Measurements from ENCODE around the gene NGLY1.

- no peak for TF ChIP-seq SUZ12 (IDR thresholded peaks at IDR 0.05; ENCODE audit: low read length)
- no peak for TF ChIP-seq CTCF (IDR thresholded peaks at IDR 0.05; ENCODE audit: control extremely low read depth in 1 of 3, insufficient read depth in 1 of 3, low read depth in 1 of 3, low read length in 3 of 3)
- no peak for TF ChIP-seq SP1 (IDR thresholded peaks at IDR 0.05; ENCODE audit: low read depth, low read length)
- no peak for TF ChIP-seq EP300 (IDR thresholded peaks at IDR 0.05; ENCODE audit: borderline replicate concordance in 1 of 2, low read depth in 2 of 2, low read length in 2 of 2)
- TF ChIP-seq, protein P1, sequence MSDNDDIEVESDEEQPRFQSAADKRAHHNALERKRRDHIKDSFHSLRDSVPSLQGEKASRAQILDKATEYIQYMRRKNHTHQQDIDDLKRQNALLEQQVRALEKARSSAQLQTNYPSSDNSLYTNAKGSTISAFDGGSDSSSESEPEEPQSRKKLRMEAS (IDR thresholded peaks at IDR 0.05) = no peak
- TF ChIP-seq EZH2 (IDR thresholded peaks at IDR 0.05; ENCODE audit: low read depth, low read length, severe bottlenecking) = no peak
- no peak for TF ChIP-seq POLR2A (IDR thresholded peaks at IDR 0.05; ENCODE audit: control extremely low read depth in 1 of 2, low read depth in 2 of 2, low read length in 2 of 2)
- no peak for TF ChIP-seq TCF12 (IDR thresholded peaks at IDR 0.05; ENCODE audit: low read depth, low read length)
- TF ChIP-seq SRF (IDR thresholded peaks at IDR 0.05; ENCODE audit: low read depth, low read length) = no peak
- no peak for TF ChIP-seq ATF3 (IDR thresholded peaks at IDR 0.05; ENCODE audit: insufficient read depth, low read depth, low read length)
- TF ChIP-seq SAP30 (IDR thresholded peaks at IDR 0.05; ENCODE audit: insufficient read depth, insufficient replicate concordance, low read length) = no peak
- TF ChIP-seq GABPA (IDR thresholded peaks at IDR 0.05; ENCODE audit: borderline replicate concordance, insufficient read depth, low read length) = no peak
- no peak for TF ChIP-seq CREB1 (IDR thresholded peaks at IDR 0.05)
These were observed 55.9 kb downstream of the NGLY1 start for GRCh38 chr3:25727316-25727715.
